ENCODE measurements around the gene EMILIN3. TPM values are rescaled to one million over a fixed set of nuclear protein-coding genes. Genes with fewer than 3 reads are reported as not detected.

The EMILIN3 gene
- total and polyA plus RNA-seq, 2 donors (not counting 3 experiments of a cell fraction or from before 2014, with no cell fraction given), result 0.15 TPM; not detected in 1

DNA sequence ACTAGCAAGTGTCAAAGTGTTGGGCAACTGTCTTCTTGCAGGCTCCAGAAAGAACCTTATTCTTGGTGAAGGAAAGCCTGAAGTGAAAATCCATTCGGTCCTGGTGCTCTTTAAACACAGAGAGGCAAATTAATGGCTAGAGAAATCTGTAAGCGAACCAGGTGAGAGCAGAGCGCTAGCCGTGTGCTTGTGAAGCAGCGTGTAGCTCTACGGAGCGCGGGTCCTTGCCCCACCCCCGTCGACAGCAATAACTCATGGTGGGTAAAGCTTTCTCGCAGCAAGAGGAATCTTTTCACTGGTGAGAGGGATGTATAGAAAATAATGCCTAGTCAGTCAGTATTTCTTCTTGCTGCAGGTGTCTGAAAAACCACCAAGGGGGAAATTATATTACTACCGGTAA lies 37.0 kb upstream of the EMILIN3 start:
- dilution Hi-C loops (cut with MboI; ENCODE audit: extremely low pct_ligation_motif_present, low sequenced_read_pairs) (no loop called here), intact Hi-C loops (cut with micrococcal nuclease) (no loop called here)
- Histone ChIP-seq H3K4me1 (ENCODE audit: control insufficient read depth, extremely low read depth, insufficient read depth, low read length) (no peaks in the 10 kb centered on the region), H3K79me2 (ENCODE audit: control insufficient read depth, insufficient read depth, low read length) (no peaks in the 10 kb centered on the region), H3K4me2 (ENCODE audit: insufficient read depth, low read length) (no peak overlapping the region), H2AFZ (ENCODE audit: low read depth, low read length) (no peak overlapping the region), H3K9me1 (replicated peaks; ENCODE audit: control insufficient read depth, extremely low read depth, insufficient read depth, low read length) (no peaks in the 10 kb centered on the region), H3K27me3 (ENCODE audit: control insufficient read depth in 2 of 2, insufficient read depth in 2 of 2, low read length in 2 of 2) (no peaks in the 10 kb centered on the region), H3K9ac (replicated peaks; ENCODE audit: extremely low read depth, insufficient read depth, low read length) (no peak overlapping the region), H4K20me1 (replicated peaks; ENCODE audit: control insufficient read depth, extremely low read depth, insufficient read depth, low read length) (no peaks in the 10 kb centered on the region), H3K4me3 (replicated peaks in 1 of 3; ENCODE audit: insufficient read depth in 1 of 3, low read depth in 1 of 3, low read length in 3 of 3) (no peak overlapping the region), H3K27ac (ENCODE audit: insufficient read depth, low read depth, low read length) (no peak overlapping the region), H3K36me3 (ENCODE audit: control insufficient read depth in 2 of 2, extremely low read depth in 1 of 2, insufficient read depth in 2 of 2, low read length in 2 of 2) (peaks cover 5 to 30% of the 10 kb centered on the region in 2 experiments), H3K9me3 (replicated peaks; ENCODE audit: control insufficient read depth, insufficient read depth, low read length) (no peaks in the 10 kb centered on the region)
- POLR2A ChIA-PET, result no interaction called here
- DNase-seq (ENCODE audit: low read depth, low spot score) (no peak), FAIRE-seq (no peak)
- TF ChIP-seq JUN (IDR thresholded peaks at IDR 0.05; ENCODE audit: borderline replicate concordance, insufficient read depth, insufficient read length, low read depth) (no peak), POLR2A (IDR thresholded peaks at IDR 0.05; ENCODE audit: low read depth, low read length) (no peak), MYC (IDR thresholded peaks at IDR 0.05; ENCODE audit: low read depth, low read length) (no peak), EZH2 (IDR thresholded peaks at IDR 0.05; ENCODE audit: borderline replicate concordance, low read depth, low read length, severe bottlenecking) (no peak), FOS (IDR thresholded peaks at IDR 0.05; ENCODE audit: borderline replicate concordance, insufficient read depth, low read length) (no peak), POLR2AphosphoS5 (IDR thresholded peaks at IDR 0.05; ENCODE audit: insufficient read depth, low read depth, low read length) (no peak), GATA2 (IDR thresholded peaks at IDR 0.05; ENCODE audit: insufficient read depth, insufficient read length, low read depth, low read length) (no peak)
- TF ChIP-seq, protein P1, sequence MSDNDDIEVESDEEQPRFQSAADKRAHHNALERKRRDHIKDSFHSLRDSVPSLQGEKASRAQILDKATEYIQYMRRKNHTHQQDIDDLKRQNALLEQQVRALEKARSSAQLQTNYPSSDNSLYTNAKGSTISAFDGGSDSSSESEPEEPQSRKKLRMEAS (IDR thresholded peaks at IDR 0.05; ENCODE audit: insufficient read depth, insufficient read length), result no peak
- TF ChIP-seq, protein P2, sequence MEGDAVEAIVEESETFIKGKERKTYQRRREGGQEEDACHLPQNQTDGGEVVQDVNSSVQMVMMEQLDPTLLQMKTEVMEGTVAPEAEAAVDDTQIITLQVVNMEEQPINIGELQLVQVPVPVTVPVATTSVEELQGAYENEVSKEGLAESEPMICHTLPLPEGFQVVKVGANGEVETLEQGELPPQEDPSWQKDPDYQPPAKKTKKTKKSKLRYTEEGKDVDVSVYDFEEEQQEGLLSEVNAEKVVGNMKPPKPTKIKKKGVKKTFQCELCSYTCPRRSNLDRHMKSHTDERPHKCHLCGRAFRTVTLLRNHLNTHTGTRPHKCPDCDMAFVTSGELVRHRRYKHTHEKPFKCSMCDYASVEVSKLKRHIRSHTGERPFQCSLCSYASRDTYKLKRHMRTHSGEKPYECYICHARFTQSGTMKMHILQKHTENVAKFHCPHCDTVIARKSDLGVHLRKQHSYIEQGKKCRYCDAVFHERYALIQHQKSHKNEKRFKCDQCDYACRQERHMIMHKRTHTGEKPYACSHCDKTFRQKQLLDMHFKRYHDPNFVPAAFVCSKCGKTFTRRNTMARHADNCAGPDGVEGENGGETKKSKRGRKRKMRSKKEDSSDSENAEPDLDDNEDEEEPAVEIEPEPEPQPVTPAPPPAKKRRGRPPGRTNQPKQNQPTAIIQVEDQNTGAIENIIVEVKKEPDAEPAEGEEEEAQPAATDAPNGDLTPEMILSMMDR (IDR thresholded peaks at IDR 0.05; ENCODE audit: extremely low read depth in 1 of 2, insufficient read depth in 1 of 2, low read depth in 1 of 2, low read length in 2 of 2), result no peak
- BruUV-seq (replicated peaks), result TSS peak; percentile 20
- CTCF ChIA-PET, result interaction anchor here (1.2 kb wide), 1 partner anchor 230 kb away, joined by 4 read pairs; no protein-coding TSS in a partner anchor
